DMS114 treated with DMSO at 0.1 percent for 48 hours (cell line): Measurements from ENCODE around the gene RANBP9.

Experiments used
- DNase-seq: peaks from one replicate; lab custom pipeline; 2025; ENCODE audit not compliant: unreplicated experiment; lab: John Stamatoyannopoulos, UW

Gene RANBP9

GRCh38 chr6:13711733-13712598, at the start of gene RANBP9:
RANBP9 (minus strand) TSS chr6:13711835; CDS start chr6:13711505, 330 bp downstream.
- peak; percentile 85 for DNase-seq

- no peak for DNase-seq
These were observed 49.0 kb upstream of the RANBP9 start for GRCh38 chr6:13760307-13761304.

GRCh38 chr6:13759025-13759424, 47.4 kb upstream of the RANBP9 start:
- DNase-seq = no peak

DNA sequence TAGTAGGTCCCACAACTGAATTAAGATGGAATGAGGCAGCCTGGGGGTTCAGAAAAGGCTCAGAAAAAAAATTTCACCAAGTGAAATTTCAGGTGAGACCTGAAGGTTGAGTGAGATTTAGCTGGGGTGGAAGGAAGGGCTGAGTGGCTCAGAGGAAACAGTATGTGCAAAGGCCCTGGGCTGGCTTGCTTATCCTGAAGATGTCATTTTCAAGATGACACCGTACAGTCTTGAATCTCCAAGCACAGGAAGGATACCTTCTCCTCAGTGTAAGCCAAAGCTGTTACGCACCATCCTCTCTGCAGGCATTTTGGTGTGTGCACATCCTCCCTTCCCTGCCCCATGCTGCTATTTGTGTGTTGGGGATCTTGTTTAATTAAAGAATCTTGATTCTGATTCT, 43.0 kb upstream of the RANBP9 start:
- DNase-seq = no peak

DNA sequence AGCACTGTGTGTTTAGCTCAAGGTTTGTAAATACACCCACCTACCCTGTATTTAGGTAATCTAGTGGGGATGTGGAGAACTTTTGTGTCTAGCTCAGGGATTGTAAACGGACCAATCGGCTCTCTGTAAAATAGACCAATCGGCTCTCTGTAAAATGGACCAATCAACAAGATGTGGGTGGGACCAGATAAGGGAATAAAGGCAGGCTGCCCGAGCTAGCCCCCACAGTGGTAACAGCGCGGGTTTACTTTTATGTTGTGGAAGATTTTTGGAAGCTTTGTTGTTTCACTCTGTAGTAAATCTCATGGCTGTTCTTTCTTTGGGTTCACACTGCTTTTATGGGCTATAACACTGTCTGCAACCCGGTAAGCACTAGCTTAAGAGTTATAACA, 32.1 kb upstream of the RANBP9 start:
- DNase-seq = no peak

GRCh38 chr6:13742961-13743735, 31.5 kb upstream of the RANBP9 start:
- DNase-seq = no peak

GRCh38 chr6:13741365-13741764, 29.7 kb upstream of the RANBP9 start:
- no peak for DNase-seq

GRCh38 chr6:13735031-13735430, 23.4 kb upstream of the RANBP9 start:
- no peak for DNase-seq

- no peak for DNase-seq
These were observed 21.7 kb upstream of the RANBP9 start for GRCh38 chr6:13733178-13733887.

DNA sequence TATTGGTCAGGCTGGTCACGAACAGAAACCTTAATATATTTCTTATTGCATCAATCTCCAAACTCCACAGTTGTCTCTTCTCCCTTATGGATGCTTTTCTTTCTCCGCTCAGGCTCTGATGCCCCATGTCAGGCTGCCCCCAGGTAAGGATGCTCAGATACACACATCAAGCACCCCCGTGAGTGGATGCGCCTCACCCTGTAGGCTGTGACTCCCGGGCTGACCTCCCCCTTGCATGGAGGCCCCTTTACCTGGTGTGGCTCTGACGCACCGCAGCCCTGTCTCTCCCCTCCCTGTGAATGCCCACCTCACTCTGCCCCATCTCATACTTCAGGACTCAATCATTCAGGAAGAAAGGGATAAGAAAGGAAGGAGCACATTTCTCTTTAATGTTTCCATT, 19.1 kb upstream of the RANBP9 start:
- DNase-seq = no peak

DNA sequence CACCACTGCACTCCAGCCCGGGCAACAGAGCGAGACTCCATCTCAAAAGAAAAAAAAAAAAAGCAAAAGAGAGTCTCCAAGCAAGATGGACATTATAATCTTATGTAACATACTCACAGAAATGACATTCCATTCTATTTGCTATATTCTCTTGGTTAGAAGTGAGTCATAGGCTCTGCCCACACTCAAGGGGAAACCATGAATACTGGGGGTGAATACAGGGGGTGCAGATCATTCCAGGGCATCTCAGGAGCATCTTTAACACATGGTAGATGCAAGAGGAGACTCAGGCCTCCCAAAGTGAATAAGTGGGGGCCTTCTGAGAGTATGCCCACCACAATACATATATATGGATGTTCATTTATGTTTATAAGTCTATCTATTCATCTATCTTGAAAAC, 18.3 kb upstream of the RANBP9 start:
- DNase-seq = no peak

- DNase-seq = no peak
These were observed 13.9 kb upstream of the RANBP9 start for GRCh38 chr6:13725570-13725969.

DNA sequence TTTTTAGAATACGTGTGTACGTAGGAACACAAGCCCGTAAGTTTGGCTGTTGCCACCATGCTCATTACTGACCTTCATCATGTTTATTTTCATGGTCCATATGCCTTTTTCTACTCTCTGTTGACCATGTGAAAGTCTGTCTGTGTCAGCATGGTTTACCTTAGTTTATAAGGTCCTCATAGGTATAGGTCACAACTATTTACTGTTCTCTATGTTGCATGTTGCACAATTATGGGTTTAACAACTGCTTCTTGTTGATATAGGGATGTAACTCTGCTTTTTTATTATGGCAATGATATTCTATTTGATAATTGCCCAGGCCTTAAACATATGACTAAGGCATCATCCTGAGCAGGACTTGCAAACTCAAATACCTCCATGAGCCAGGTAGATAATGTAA, 13.4 kb upstream of the RANBP9 start:
- no peak for DNase-seq

GRCh38 chr6:13724182-13724581, 12.5 kb upstream of the RANBP9 start:
- no peak for DNase-seq

DNA sequence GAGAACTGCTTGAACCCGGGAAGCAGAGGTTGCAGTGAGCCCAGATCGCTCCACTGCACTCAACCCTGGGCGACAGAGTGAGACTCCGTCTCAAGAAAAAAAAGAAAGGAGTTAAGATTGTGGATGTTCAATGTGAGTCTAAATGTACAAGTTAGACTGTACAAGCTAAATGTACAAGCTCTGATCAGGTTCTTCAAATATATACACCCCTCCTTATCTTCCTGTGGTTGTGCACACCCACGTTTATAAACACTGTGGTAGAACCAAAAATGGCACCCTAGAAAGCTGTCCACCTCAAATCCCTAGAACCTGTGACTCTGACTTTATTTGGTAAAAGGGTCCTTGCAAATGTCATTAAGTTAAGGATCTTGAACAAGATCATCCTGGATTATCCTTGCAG, 11.2 kb upstream of the RANBP9 start:
- no peak for DNase-seq

GRCh38 chr6:13718123-13718458, 6.5 kb upstream of the RANBP9 start:
- no peak for DNase-seq

DNA sequence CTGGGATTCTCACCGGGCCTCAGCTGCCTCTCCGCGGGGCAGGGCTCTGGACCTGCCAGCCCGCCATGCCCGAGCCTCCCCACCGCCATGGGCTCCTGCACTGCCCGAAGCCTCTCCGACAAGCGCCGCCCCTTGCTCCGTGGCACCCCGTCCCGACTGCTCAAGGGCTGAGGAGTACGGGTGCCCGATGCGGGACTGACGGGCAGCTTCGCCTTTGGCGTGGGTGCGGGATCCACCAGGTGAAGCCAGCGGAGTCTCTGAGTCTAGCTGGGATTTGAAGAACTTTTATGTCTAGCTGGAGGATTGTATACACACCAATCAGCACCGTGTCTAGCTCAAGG, 5.3 kb upstream of the RANBP9 start:
- no peak for DNase-seq

DNA sequence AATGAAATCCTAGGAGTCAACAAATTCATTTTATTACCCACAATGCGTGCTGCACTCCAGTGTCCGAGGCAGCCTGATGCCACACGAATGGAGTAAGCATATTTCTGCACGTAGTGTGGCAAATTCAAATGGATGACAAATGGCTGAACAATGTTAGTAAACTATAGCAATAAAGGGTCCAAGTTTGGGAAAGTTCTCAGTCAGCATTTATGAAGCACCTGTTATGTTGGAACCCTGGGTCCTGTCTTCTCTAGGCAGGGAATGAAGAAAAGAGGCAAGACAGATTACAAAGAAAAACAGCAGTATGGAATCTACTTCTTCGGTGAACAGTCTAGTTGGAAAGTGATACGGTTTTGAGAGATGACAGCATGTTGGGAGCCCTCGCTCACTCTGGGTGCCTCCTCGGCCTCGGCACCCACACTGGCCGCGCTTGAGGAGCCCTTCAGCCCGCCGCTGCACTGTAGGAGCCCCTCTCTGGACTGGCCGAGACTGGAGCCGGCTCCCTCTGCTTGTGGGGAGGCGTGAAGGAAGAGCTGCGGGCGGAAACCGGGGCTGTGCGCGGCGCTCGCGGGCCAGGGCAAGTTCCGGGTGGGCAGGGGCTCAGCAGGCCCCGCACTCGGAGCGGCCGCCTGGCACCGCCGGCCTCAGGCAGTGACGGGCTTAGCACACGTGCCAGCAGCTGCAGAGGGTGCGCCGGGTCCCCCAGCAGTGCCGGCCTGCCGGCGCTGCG, 4.8 kb upstream of the RANBP9 start:
- no peak for DNase-seq

GRCh38 chr6:13715444-13715883, 3.8 kb upstream of the RANBP9 start:
- DNase-seq = no peak

DNA sequence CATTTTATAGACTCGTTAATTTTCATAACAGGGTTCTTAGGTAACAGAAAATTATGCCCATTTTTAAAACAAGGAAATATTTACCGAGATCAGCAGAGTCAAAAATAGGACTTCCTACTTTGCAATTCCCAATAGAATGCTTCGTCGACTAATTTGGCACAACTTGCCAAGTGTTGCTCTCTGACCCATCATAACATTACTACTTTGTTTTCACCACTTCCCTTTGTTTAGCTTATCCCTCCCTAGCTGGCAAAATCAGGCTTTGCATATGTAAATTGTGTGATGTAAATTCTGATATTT, 914 bp upstream of the RANBP9 start:
- no peak for DNase-seq
